Measurements from ENCODE around the gene ROM1.
"Not testable (repeated sequence)": the region's sequence is repeated elsewhere in the genome, so short reads cannot be mapped to it uniquely, and the experiment has no call there.

The ROM1 gene

GRCh38 chr11:62610403-62610802 lies 2.7 kb upstream of the ROM1 start:
- DNase-seq (ENCODE audit: low spot score) = no peak

DNA sequence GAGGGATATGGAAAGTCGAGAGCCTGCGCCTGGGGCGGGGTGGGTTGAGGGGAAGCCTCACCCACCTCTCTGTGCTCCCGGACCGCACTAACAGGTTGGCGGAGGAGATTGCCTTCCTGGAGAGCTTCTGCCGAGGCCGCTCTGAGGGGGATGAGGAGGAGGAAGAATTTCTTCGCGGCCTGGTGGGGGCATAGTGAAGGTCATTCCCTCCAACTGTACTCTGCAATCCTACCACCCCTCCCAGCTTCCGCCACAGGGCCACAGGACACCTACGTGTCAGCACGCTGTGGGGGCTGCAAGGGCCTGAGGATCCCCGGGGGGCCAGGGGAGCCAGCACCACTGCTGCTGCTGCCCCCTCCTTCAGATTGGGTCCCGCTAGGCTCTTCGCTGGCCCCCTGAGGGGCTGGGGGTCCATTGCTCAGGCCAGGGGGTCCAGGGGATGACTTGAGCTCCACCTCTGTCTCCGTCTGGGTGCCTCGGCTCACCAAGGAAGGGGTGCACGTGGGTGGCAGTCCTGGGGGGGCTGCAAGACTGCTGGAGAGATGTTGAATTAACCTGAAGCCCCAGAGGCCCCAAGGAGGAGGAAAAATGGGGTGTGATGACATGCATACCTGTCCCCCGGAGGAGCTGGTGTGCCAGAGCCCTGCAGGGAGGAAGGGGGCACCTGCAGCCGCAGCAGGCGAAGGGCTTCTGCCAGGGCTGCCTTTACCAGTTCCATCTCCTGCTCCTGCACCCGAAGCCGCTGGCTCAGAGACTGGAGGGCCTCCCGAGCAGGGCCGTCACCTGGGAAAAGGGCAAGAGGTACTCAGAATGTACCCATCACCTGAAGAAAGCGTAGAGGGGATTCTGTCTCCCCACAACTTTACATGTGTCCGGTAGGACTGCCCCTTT lies 2.0 kb upstream of the ROM1 start:
- DNase-seq (ENCODE audit: low spot score) = no peak

DNA sequence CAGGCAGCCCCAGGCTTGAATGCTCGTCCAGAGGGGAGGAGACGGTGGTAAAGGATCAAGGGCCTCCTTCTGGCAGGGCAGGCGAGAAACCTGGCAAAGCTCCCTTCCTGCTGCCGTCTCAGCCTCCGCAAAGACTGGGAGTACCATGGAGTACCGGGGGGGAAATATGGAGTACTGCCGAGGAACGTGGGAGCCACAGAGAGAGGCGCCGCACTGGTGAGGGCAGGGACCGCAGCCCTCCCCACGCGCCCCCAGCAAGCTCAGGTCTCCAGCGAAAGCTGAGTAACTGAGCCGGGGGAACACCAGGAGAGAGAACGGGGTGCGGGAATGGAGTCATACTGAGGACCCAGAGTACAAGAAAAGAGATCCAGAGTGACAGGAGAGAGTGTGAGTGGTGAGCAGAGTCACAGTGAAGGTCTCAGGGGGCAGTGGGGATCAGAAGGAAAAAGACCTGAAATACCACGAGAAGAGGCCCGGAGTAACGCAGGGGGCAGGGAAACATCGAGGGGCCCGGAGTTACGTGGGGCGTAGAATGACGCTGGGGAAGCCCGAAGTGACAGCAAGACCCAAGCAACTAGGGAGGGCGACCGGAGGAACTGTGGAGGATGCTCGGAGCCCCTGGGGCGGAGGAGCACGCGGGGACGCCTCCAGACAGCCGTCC lies 1.2 kb upstream of the ROM1 start:
- DNase-seq (ENCODE audit: low spot score) = peak; percentile 65

GRCh38 chr11:62613291-62613778 lies 278 bp downstream of the ROM1 start:
- DNase-seq (ENCODE audit: low spot score) = no peak

- DNase-seq (ENCODE audit: low spot score) = no peak
Measured at GRCh38 chr11:62614275-62614674, 1.2 kb downstream of the ROM1 start.

DNA sequence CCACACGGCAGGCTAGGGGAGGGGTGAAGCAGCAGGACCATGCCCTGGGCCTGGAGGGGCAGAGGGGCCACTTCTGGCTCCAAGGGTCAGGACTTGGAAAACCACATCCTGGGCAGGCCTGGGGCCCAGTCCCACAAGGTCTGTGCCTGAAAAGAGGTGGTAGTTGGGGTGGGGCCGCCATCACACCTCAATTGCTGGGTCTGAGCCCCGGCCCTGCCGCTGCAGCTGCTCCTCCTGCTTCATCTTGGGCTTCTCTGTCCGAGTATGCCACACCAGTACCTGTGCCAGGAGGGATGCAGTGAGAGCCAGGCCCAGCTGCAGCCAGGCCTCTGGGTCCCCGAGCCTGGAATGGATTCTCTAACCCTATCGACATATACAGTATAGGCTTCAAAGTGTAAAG lies 2.5 kb downstream of the ROM1 start:
- no peak for DNase-seq (ENCODE audit: low spot score)

GRCh38 chr11:62616957-62617356 lies 3.9 kb downstream of the ROM1 start:
- DNase-seq (ENCODE audit: low spot score) = not testable (repeated sequence)

- DNase-seq (ENCODE audit: low spot score) = no peak
Measured at GRCh38 chr11:62621027-62621566, 8.0 kb downstream of the ROM1 start.

DNA sequence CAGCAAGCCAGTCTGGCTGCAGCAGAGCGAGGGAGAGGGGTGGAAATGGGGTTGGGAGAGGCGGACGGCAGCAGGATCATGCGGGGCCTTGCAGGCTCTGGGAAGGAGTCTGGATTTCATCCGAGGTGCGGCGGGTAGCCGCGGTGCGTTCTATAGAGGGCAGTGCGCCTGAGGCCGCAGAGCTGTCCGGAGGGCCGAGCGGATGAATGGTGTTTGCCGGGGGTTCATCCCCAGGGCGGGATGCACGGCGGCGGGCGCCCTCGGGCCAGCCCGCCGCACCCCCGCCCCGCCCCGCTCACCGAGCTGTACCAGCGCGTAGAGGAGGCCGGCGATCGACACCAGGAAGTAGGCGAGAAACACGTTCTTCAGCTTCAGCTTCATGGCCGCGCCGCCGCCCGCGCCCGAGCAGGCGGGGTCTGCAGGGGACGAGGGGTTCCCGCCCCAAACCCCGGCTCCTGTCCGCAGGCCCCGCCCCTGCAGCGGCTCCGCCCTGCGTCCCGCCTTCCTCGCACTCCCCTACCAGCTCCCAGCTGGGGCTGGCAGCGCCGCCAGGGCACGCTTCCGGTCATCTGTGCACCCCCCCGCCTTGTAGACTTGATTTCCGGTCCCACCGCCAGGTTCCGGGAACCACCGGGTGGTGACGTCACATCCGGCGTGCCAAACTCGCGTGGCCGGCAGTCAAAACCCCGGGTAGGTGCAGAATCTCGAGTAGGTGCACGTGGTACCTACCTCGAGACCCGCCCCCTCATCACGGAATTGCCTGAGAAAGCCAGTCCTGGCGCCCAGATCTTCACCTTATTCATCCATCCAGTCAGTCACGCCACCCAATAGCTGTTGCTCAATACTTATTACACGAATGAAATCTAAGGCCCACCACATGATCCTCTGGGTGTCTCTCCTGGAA lies 8.8 kb downstream of the ROM1 start, which contains the start of gene B3GAT3:
B3GAT3 (minus strand) TSS at position 420 of the 904 bp plus-strand sequence; CDS start at position 381, 39 bp downstream.
- DNase-seq (ENCODE audit: low spot score) = peak; percentile 98

GRCh38 chr11:62622476-62623089 lies 9.5 kb downstream of the ROM1 start:
- no peak for DNase-seq (ENCODE audit: low spot score)

DNA sequence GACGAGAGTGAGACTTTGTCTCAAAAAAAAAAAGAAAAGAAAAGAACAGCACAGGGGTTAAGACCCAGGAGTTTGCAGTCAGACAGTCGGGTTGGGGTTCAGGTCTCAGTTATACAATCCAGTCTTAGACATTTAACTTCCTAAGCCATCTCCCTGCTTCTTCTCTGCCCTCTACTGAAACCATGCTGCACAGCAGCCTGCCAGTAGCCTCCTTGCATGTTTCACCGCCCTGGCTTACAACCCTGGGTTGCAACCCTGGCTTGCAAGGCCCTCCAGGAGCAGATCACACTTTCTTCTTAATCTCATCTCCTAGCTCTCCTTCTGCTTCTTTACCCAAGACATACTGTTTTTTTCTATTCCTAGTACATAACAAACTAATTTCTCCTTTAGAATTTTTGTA lies 14.7 kb downstream of the ROM1 start:
- no peak for DNase-seq (ENCODE audit: low spot score)

DNA sequence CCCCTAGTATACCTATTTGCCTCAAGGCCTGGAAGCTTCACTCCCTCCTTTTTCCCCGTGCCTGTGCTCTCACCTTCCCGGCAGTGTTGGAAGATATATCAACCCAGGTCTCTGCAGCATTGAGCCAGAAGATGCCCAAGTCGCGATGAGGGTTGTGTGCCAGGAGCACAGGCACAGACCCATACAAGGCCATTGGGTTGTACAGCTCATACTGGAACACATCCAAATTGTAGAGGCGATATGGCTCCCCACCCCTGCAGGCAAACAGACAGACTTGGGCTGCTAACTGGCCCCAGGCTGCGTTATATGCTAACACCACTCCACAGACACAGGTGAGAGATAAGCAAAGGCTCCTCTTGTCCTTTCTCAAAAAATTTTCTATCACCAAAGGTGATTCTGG lies 19.4 kb downstream of the ROM1 start:
- no peak for DNase-seq (ENCODE audit: low spot score)

- DNase-seq (ENCODE audit: low spot score) = no peak
Measured at GRCh38 chr11:62644220-62644619, 31.2 kb downstream of the ROM1 start.

DNA sequence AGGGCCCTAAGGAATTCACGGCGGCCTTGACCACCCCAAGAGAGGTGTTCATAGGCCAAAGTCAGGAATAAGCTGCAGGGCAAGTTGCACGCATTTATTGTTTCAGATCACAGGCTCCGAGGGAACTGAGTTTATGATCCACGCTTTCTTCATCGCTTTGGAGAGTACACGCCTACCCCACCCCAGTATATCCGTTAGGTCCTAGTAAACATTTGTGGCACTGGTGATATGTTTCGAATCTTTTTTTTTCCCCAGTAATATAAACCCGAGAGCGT lies 32.6 kb downstream of the ROM1 start:
- DNase-seq (ENCODE audit: low spot score) = no peak

DNA sequence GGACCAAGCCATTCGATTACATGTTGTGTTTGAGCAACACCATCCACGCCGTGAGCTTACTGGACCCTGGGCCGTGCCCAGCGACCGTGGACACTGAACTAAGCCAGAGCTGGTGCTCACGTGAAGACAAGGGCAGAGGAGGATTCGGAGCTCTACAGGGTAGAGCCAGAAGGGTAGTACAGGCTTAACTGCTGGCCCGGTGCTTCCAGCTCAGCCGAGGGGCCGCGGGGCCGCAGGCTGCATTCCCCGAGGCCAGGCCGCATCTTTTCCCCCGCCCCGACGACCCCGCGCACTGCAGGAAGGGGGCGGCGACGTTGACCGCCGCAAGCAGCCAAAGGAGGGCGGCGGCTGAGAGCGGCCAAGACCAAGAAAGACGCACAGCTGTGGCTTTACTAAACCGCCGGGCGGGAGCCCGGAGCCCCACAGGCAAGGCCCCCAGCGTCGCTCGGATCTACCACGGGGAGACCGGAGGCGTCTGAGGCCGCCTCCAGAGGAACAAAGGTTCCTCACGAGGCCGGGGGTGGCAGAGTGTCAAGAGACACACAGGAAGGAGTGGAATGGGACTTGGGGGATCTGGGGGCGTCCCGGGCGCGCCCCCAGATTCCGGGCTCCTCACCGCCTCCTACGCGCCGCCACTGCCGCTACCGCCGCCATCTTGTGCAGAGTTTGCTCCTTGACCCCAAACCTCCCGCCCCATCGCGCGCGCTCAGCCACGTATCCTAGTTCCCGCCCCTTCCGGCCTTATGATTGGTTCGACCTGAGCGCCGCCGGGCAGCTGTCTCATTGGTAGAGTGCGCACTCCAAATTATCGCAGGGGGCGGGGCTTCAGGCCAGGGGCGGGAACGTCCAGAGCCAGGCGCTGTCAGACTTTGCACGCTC lies 33.1 kb downstream of the ROM1 start, which contains the start of gene GANAB:
GANAB (minus strand) TSS at position 668 of the 879 bp plus-strand sequence; CDS start at position 654, 14 bp downstream.
- peak; percentile 99 for DNase-seq (ENCODE audit: low spot score)

DNA sequence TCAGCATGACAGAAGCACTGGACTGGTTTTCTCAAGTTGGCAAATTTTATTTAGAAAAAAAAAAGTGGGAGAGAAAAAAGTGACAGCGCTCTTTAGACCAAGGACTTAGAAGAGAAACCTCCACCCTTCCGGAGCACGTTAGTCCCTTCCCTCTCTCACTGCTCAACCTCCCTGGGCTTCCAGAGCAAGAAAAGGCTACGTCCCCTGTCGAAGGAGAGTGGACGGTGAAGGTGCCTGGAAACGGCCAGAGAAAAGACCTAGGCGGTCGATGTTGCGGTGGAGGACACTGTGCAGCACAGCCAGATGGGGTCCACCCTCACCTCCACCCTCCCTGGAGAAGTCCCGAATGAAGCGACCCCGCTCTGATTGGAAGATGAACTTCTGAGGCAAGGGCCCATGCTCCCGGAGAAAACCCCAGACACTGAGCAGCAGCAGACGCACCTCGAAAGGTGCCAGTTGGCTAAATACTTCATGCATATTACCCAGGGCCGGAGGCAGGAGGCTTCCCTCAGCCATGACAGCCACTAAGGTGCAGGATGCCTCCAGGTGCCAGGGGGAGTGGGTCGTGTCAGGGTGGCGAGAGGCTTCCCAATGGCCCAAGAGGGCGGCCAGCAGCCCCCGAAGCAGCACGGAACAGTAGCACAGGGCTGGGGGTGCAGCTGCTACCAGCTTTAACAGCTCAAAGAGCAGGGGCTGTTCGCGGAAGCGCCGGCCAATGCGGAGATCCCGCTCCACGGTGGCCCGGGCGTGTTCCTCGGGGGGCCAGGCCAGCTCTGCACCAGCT lies 34.0 kb downstream of the ROM1 start:
- peak; percentile 55 for DNase-seq (ENCODE audit: low spot score)

DNA sequence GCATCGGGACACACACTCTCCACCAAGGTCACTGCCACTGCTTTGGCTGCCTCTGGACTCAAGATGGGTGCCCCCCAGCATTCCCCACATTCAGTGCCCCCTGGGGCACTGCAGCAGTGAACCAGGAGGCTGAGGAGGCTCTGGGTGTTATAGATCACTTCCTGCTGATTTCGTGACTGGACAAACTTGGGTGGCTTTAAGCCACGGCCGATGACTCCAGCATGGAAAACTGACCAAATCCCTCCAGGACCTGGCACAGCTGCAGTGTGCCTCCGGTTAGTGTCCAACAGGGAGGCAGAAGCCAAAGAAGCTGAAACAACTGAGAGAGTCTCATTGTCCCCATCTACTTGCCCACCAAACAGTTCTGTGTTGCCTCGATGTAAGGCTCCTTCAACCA lies 34.5 kb downstream of the ROM1 start:
- no peak for DNase-seq (ENCODE audit: low spot score)

GRCh38 chr11:62648185-62648966 lies 35.3 kb downstream of the ROM1 start:
- DNase-seq (ENCODE audit: low spot score) = no peak

- DNase-seq (ENCODE audit: low spot score) = no peak
Measured at GRCh38 chr11:62648967-62649364, 35.9 kb downstream of the ROM1 start.

Measured in ecto neural progenitor cell (in vitro differentiated cells).